AG09319 (cell line): ENCODE results near the gene OSBPL5.

Experiments
- DNase-seq: peaks from one replicate; pipeline ENCODE4 v3.0.0-alpha.2; 2010; ENCODE audit warnings: low read depth; ENCODE audit errors: extremely low read depth
- TF ChIP-seq, protein P1 (sequence below): IDR thresholded peaks from 2 replicates; pipeline ENCODE4 v1.5.1; 2011; ENCODE audit warnings: low read depth, mild to moderate bottlenecking, inconsistent platforms, low read length, moderate library complexity

Gene OSBPL5

DNA sequence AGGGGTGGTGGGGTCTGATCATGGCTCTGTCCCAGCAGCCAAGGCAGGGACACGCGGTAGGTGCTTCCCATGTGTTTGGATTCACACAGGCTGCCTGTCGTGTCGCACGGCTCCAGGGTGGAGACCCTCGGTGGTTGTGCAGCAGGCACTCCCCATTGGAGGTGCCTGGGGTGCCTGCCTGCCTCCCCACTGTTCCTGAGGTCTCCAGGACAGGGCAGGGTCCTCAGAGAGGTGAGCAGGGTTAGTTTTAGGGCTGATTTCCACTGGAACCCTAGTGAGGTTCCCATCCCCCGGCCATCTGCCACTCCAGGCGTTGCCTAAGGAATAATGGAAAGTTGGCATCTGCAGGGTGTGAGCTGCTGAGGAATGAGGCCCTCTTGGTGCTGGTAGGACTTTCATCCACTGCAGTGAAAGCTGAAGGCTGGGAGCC lies 32.3 kb downstream of the OSBPL5 start:
- TF ChIP-seq, protein P1, sequence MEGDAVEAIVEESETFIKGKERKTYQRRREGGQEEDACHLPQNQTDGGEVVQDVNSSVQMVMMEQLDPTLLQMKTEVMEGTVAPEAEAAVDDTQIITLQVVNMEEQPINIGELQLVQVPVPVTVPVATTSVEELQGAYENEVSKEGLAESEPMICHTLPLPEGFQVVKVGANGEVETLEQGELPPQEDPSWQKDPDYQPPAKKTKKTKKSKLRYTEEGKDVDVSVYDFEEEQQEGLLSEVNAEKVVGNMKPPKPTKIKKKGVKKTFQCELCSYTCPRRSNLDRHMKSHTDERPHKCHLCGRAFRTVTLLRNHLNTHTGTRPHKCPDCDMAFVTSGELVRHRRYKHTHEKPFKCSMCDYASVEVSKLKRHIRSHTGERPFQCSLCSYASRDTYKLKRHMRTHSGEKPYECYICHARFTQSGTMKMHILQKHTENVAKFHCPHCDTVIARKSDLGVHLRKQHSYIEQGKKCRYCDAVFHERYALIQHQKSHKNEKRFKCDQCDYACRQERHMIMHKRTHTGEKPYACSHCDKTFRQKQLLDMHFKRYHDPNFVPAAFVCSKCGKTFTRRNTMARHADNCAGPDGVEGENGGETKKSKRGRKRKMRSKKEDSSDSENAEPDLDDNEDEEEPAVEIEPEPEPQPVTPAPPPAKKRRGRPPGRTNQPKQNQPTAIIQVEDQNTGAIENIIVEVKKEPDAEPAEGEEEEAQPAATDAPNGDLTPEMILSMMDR: no peak
- no peak for DNase-seq

DNA sequence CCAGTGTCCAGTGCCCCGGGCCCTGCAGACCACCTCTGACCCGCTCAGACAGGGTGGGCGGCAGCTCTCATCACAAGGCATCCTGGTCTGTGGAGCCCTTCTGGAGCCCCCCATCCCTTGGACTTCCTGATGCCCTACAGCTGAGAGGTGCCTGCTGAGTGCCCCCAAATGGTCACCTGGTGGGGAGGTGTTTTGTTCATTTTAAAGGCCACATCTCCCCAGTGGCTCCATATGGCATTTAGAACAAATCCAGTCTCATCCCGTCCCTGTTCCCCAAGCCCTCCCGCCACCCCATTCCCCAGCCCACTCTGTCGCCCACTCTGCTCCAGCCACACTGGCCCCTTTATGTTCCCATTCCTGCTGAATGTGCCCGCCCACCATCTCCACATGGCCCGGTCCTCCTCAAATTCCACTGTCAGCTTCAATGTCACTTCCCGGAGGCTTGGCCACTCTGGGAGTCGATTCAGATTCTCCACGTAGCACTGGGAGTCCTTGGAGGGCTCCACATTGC lies 32.8 kb downstream of the OSBPL5 start:
- no peak for DNase-seq
- TF ChIP-seq, protein P1: no peak

GRCh38 chr11:3131330-3131941 lies 33.7 kb downstream of the OSBPL5 start:
- TF ChIP-seq, protein P1: no peak
- DNase-seq: no peak

DNA sequence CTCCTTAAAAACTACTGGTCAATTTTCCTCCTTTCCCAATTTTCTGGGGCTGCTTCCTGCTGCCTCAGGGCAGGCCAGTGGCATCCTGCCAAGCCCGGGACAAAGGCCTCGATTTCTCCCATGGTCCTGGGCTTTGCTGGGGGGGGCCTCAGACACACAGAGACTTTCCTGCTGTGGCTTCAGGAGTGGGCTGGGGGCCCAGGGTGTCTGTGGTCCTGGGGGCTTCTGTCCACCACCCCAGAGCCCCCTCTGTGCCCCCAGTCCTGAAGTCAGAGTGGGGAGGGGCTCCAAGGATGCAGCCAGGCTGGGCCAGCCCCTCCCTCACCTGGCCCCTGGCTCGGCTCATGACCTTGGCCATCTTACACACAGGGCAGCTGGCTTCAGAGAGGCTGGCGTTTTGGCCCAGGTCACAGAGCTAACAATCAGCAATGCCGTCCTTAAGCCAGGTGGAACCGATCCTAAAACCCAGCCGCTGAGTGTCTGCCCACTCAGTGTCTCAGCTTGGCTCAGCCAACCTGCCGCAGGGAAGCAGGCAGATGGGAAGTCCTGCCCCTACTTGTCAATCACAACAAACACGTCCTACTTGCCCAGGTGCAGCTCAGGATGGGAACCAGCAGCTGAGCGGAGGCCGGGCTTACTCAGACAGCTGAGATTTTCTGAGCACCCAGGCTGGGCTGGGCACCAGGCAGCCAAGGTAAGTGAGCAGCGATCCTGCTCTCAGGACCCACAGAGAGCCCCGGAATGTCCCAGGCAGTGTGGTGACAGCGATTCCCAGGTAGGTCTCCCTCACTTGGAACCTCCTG lies 34.6 kb downstream of the OSBPL5 start:
- TF ChIP-seq, protein P1: no peak
- no peak for DNase-seq

- TF ChIP-seq, protein P1: no peak
- DNase-seq: no peak
These were observed 35.4 kb downstream of the OSBPL5 start for GRCh38 chr11:3129591-3130268.

- no peak for DNase-seq
- TF ChIP-seq, protein P1: no peak
These were observed 35.9 kb downstream of the OSBPL5 start for GRCh38 chr11:3129181-3129590.
